B cell (primary cell): ENCODE measurements around the gene SEZ6L. TPM values are rescaled to one million over a fixed set of nuclear protein-coding genes. Genes with fewer than 3 reads are reported as not detected.
"Not testable (repeated sequence)": the region's sequence is repeated elsewhere in the genome, so short reads cannot be mapped to it uniquely, and the experiment has no call there.

ENCODE experiments used
- ATAC-seq: fragments of 200-7000 bp; cut with Tn5 transposase; one replicate; pipeline ENCODE4 v1.10.0; 2021; ENCODE audit warnings: low read depth, mild to moderate bottlenecking, moderate number of reproducible peaks, moderate library complexity
- CTCF ChIA-PET: fragments of 350-600 bp; sonication (Branson Sonifier 250); formaldehyde crosslinking; loops from one replicate; lab custom pipeline; 2021; ENCODE audit warnings: antibody characterized with exemption, inconsistent platforms; lab: Charles Lee
- POLR2A ChIA-PET: fragments of 350-600 bp; sonication (Branson Sonifier 250); formaldehyde crosslinking; loops from one replicate; lab custom pipeline; 2021; ENCODE audit warnings: antibody characterized with exemption; lab: Charles Lee
- DNase-seq: peaks from one replicate; pipeline ENCODE4 v3.0.0; 2013
- H2AFZ ChIP-seq: 2 replicates; pipeline ENCODE4 v1.6.1; 2012; ENCODE audit warnings: mild to moderate bottlenecking, low read depth, low read length; ENCODE audit not compliant: insufficient read depth, poor library complexity, severe bottlenecking
- H3K27ac ChIP-seq, 2 donors: 1 replicate in 1 of 2; 2 replicates in 1 of 2; pipeline ENCODE4 v1.5.1; 2012 to 2013; ENCODE audit warnings: low read length in 2 of 2, mild to moderate bottlenecking in 2 of 2, moderate library complexity in 1 of 2
- H3K27me3 ChIP-seq, 4 experiments: fragments of 200-600 bp in 1 of 4; sonication (generic) in 1 of 4; replicated peaks in 1 of 4; 1 replicate in 2 of 4; 2 replicates in 2 of 4; pipeline versions ENCODE4 v1.6.1 to v1.7.0; 2013 to 2016; ENCODE audit warnings: low read length in 3 of 4, mild to moderate bottlenecking in 2 of 4, mixed read lengths in 1 of 4, moderate library complexity in 1 of 4; ENCODE audit not compliant: insufficient read depth in 4 of 4, control insufficient read depth in 3 of 4; ENCODE audit errors: control extremely low read depth in 1 of 4
- H3K36me3 ChIP-seq, 2 experiments: replicated peaks in 1 of 2; 1 replicate in 1 of 2; 2 replicates in 1 of 2; pipeline versions ENCODE4 v1.6.1 to v1.7.1; 2013; ENCODE audit warnings: low read length in 1 of 2; ENCODE audit not compliant: insufficient read depth in 2 of 2, control insufficient read depth in 1 of 2; ENCODE audit errors: control extremely low read depth in 1 of 2, extremely low read depth in 1 of 2
- H3K4me1 ChIP-seq, 2 donors: fragments of 200-600 bp in 1 of 2; sonication (generic) in 1 of 2; 1 replicate in 1 of 2; 2 replicates in 1 of 2; pipeline versions ENCODE4 v1.5.1 to v1.6.1; 2013 to 2017; ENCODE audit warnings: low read length in 2 of 2; ENCODE audit not compliant: control insufficient read depth in 2 of 2, insufficient read depth in 2 of 2
- H3K4me2 ChIP-seq: replicated peaks from 2 replicates; pipeline ENCODE3; 2012; ENCODE audit warnings: mild to moderate bottlenecking, low read depth, low read length; ENCODE audit not compliant: poor library complexity, severe bottlenecking
- H3K4me3 ChIP-seq, 5 experiments: fragments of 200-600 bp in 1 of 5; sonication (generic) in 1 of 5; 1 replicate in 3 of 5; 2 replicates in 2 of 5; pipeline versions ENCODE4 v1.5.1 to v1.7.0; 2011 to 2016; ENCODE audit warnings: low read length in 4 of 5, mild to moderate bottlenecking in 4 of 5, low read depth in 2 of 5, control low read depth in 1 of 5, moderate library complexity in 1 of 5; ENCODE audit not compliant: insufficient read depth in 1 of 5; ENCODE audit errors: control extremely low read depth in 1 of 5, extremely low read depth in 1 of 5
- H3K79me2 ChIP-seq: fragments of 200-600 bp; sonication (generic); one replicate; pipeline ENCODE4 v1.6.0; 2016; ENCODE audit warnings: low read length; ENCODE audit not compliant: control insufficient read depth, insufficient read depth
- H3K9ac ChIP-seq: fragments of 200-600 bp; sonication (generic); 2 replicates; pipeline ENCODE4 v1.6.1; 2017; ENCODE audit warnings: mild to moderate bottlenecking, low read length, moderate library complexity
- H3K9me3 ChIP-seq, 3 donors: one replicate each; pipeline versions ENCODE4 v1.6.1 to v1.7.1; 2013; ENCODE audit warnings: low read length in 2 of 3; ENCODE audit not compliant: control insufficient read depth in 2 of 3, insufficient read depth in 1 of 3; ENCODE audit errors: control extremely low read depth in 1 of 3
- H4K20me1 ChIP-seq: 2 replicates; pipeline ENCODE4 v1.6.0; 2012; ENCODE audit warnings: mild to moderate bottlenecking, low read length; ENCODE audit not compliant: insufficient read depth, control insufficient read depth, poor library complexity, severe bottlenecking
- H3K27ac Mint-ChIP-seq: one replicate; pipeline ENCODE4 v1.8.0; 2021; ENCODE audit warnings: mixed read lengths
- H3K27me3 Mint-ChIP-seq: one replicate; pipeline ENCODE4 v1.8.0; 2021; ENCODE audit warnings: mixed read lengths
- H3K4me1 Mint-ChIP-seq: one replicate; pipeline ENCODE4 v1.8.0; 2021; ENCODE audit warnings: mixed read lengths
- H3K4me3 Mint-ChIP-seq: one replicate; pipeline ENCODE4 v1.8.0; 2021; ENCODE audit warnings: mixed read lengths
- H3K9me3 Mint-ChIP-seq: one replicate; pipeline ENCODE4 v1.8.0; 2022; ENCODE audit warnings: mixed read lengths; ENCODE audit not compliant: insufficient read depth
- EZH2 ChIP-seq: IDR thresholded peaks from 2 replicates; pipeline ENCODE4 v1.6.1; 2012; ENCODE audit warnings: borderline replicate concordance, low read depth, mild to moderate bottlenecking, moderate library complexity, low read length; ENCODE audit not compliant: insufficient read depth, poor library complexity, severe bottlenecking
- WGBS: methylation state at CpG from one replicate; pipeline ENCODE4 v1.1.5; 2013; ENCODE audit warnings: missing lambda C conversion rate; ENCODE audit not compliant: insufficient coverage; 5-methylcytosine and 5-hydroxymethylcytosine counted together
- intact Hi-C: fragments of 100-400 bp; cut with micrococcal nuclease; formaldehyde crosslinking; loops from one replicate; pipeline ENCODE4 v1.10.0; 2022
- polyA plus RNA-seq: library from polyadenylated mRNA; depleted of rRNA; stranded (reverse); fragments of >200 nt; gene quantifications from 2 replicates; pipeline ENCODE4 v1.2.3, GENCODE V29; 2012
- total RNA-seq, 2 donors: library from RNA; stranded (reverse); fragments of 120-200 nt in 1 of 2; gene quantifications; 1 replicate in 1 of 2; 2 replicates in 1 of 2; pipeline versions ENCODE4 v1.2.3 to v1.2.4, GENCODE V29; 2013 to 2022
- TF ChIP-seq, protein P1 (sequence below): fragments of 200-600 bp; IDR thresholded peaks from one replicate; pipeline ENCODE4 v1.8.0; 2022; ENCODE audit warnings: antibody characterized with exemption, mild to moderate bottlenecking

Gene SEZ6L
- total and polyA plus RNA-seq, 2 donors (not counting 1 experiment from before 2014, with no cell fraction given): 0.04 TPM; not detected in 1

DNA sequence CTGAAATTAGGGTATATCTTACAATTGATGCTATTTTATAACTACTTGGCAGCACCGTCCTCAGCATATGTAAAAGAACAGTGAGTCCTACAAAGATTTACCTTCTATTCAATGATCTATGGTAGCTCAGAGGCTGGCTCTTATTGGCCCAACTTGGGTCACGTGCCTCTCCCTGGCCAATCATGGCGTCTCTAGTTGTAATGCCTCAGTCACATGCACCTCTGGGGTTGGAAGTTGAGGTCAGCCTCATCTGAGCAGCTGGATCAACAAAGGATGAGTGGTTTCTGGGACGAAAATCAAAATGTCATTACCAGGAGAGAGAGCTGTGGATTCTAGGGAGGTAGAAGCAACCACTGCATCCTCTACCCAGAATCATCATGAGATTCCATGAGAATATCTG is 236.9 kb downstream of the SEZ6L start:
- Histone ChIP-seq H4K20me1 (no peaks in the 10 kb centered on the region), H3K27me3 (peaks cover 0 to 3% (median 0%) of the 10 kb centered on the region in 4 experiments), H3K27ac (no peak overlapping the region), H3K4me2 (no peak overlapping the region), H3K79me2 (no peaks in the 10 kb centered on the region), H3K36me3 (no peaks in the 10 kb centered on the region), H3K9ac (no peak overlapping the region), H3K9me3 (no peaks in the 10 kb centered on the region), H3K4me3 (no peak overlapping the region), H2AFZ (no peak overlapping the region), H3K4me1 (peaks cover 13 to 15% of the 10 kb centered on the region in 2 donors)
- Mint-ChIP-seq H3K27ac (no peak overlapping the region), H3K4me3 (no peak overlapping the region), H3K27me3 (peaks cover 14% of the 10 kb centered on the region), H3K4me1 (peaks cover 11% of the 10 kb centered on the region), H3K9me3 (no peaks in the 10 kb centered on the region)
- intact Hi-C loops: no loop called here
- ChIA-PET POLR2A (no interaction called here), CTCF (interaction anchor here (1.3 kb wide), 1 partner anchor 54 kb away, joined by 3 read pairs; no protein-coding TSS in a partner anchor)
- no peak for ATAC-seq
- WGBS: 92% methylated on average over 2 of the region's 4 CpGs
- TF ChIP-seq, protein P1, sequence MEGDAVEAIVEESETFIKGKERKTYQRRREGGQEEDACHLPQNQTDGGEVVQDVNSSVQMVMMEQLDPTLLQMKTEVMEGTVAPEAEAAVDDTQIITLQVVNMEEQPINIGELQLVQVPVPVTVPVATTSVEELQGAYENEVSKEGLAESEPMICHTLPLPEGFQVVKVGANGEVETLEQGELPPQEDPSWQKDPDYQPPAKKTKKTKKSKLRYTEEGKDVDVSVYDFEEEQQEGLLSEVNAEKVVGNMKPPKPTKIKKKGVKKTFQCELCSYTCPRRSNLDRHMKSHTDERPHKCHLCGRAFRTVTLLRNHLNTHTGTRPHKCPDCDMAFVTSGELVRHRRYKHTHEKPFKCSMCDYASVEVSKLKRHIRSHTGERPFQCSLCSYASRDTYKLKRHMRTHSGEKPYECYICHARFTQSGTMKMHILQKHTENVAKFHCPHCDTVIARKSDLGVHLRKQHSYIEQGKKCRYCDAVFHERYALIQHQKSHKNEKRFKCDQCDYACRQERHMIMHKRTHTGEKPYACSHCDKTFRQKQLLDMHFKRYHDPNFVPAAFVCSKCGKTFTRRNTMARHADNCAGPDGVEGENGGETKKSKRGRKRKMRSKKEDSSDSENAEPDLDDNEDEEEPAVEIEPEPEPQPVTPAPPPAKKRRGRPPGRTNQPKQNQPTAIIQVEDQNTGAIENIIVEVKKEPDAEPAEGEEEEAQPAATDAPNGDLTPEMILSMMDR: no peak
- TF ChIP-seq EZH2: no peak
- no peak for DNase-seq

DNA sequence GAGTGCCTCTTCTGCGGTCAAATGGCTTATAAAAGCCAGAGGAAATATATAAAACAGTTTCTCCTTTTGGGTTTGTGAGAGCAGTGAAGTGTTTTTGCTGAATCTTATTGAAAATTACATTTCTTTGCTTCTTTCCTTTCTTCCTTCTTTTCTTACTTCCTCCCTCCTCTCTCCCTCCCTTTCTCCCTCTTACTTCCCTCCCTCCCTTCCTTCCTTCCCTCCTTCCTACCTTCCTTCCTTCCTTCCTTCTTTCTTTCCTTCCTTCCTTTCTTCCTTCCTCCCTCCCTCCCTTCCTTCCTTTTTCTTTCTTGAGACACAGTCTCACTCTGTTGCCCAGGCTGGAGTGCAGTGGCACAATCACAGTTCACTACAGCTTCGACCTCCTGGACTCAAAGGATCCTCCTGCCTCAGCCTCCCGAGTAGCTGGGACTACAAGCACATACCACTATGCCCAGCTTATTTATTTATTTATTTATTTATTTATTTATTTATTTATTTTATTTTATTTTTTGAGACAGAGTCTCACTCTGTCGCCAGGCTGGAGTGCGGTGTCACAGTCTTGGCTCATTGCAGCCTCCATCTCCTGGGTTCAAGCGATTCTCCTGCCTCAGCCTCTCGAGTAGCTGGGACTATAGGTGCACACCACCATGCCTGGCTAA is 239.4 kb downstream of the SEZ6L start:
- H3K36me3 ChIP-seq, intact Hi-C loops, H3K4me2 ChIP-seq, H3K27ac ChIP-seq, H3K27me3 ChIP-seq, DNase-seq, H2AFZ ChIP-seq, H3K9ac ChIP-seq, POLR2A ChIA-PET, H3K4me3 Mint-ChIP-seq, H4K20me1 ChIP-seq, H3K79me2 ChIP-seq, H3K27ac Mint-ChIP-seq, H3K9me3 ChIP-seq, H3K9me3 Mint-ChIP-seq, ATAC-seq, H3K4me3 ChIP-seq: not testable (repeated sequence)
- WGBS: 92% methylated on average over 4 of the region's 7 CpGs
- peaks cover 13 to 15% of the 10 kb centered on the region in 2 donors for H3K4me1 ChIP-seq
- peaks cover 11% of the 10 kb centered on the region for H3K27me3 Mint-ChIP-seq
- H3K4me1 Mint-ChIP-seq: peaks cover 11% of the 10 kb centered on the region
- CTCF ChIA-PET: interaction anchor here (0.5 kb wide), 1 partner anchor 231 kb away, joined by 3 read pairs; no protein-coding TSS in a partner anchor
